Glutamatergic neuron (in vitro differentiated cells): ENCODE data around the gene ARHGAP32. TPM values are rescaled to one million over a fixed set of nuclear protein-coding genes. Genes with fewer than 3 reads are reported as not detected.

Source experiments
- DNase-seq: peaks from one replicate; pipeline ENCODE4 v3.0.0; 2022
- H3K27ac Mint-ChIP-seq: one replicate; pipeline ENCODE4 v1.8.0; 2020; ENCODE audit warnings: mild to moderate bottlenecking, mixed read lengths, inconsistent platforms; ENCODE audit not compliant: unreplicated experiment
- H3K27me3 Mint-ChIP-seq: one replicate; pipeline ENCODE4 v1.8.0; 2020; ENCODE audit warnings: mild to moderate bottlenecking, moderate library complexity, mixed read lengths, inconsistent platforms; ENCODE audit not compliant: unreplicated experiment
- H3K36me3 Mint-ChIP-seq: one replicate; pipeline ENCODE4 v1.8.0; 2020; ENCODE audit warnings: mild to moderate bottlenecking, mixed read lengths, inconsistent platforms; ENCODE audit not compliant: unreplicated experiment
- H3K4me1 Mint-ChIP-seq: one replicate; pipeline ENCODE4 v1.8.0; 2020; ENCODE audit warnings: mild to moderate bottlenecking, low read depth, mixed read lengths, inconsistent platforms; ENCODE audit not compliant: unreplicated experiment
- H3K4me3 Mint-ChIP-seq: one replicate; pipeline ENCODE4 v1.8.0; 2020; ENCODE audit warnings: mild to moderate bottlenecking, mixed read lengths, inconsistent platforms; ENCODE audit not compliant: unreplicated experiment
- H3K9me3 Mint-ChIP-seq: one replicate; pipeline ENCODE4 v1.8.0; 2020; ENCODE audit warnings: mild to moderate bottlenecking, moderate library complexity, mixed read lengths, inconsistent platforms; ENCODE audit not compliant: unreplicated experiment
- total RNA-seq: library from RNA; stranded (reverse); fragmentation: NEBNext Ultra II Directional; extraction: Animal tissue kit (Norgen Biotek cat#: 25700); gene quantifications from one replicate; pipeline ENCODE4 v1.2.1, GENCODE V29; 2021; ENCODE audit not compliant: unreplicated experiment
- TF ChIP-seq, protein P1 (sequence below): fragments of 200-600 bp; sonication (generic); IDR thresholded peaks from one replicate; pipeline ENCODE4 v1.5.0; 2021; ENCODE audit not compliant: partially characterized antibody, unreplicated experiment

The ARHGAP32 gene
- total RNA-seq, 1 donor from 2014 or later, result 45.3 TPM

DNA sequence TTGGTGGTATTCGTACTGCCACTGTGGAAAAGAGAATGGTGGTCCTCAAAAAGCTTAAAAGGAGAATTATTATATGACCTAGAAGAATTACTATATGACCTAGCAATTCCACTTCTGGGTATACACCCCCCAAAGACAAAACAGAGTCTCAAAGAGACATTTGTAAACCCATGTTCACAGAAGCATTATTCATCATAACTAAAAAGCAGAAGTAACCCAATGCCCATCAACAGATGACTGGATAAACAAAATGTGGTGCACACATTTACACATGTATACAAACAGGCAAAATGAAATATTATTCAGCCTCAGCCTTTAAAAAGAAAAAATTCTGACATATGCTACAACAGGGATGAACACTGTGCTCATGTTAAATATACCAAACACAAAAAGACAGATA is 89.4 kb downstream of the ARHGAP32 start:
- no peak for DNase-seq
- peaks cover 6% of the 10 kb centered on the region for H3K9me3 Mint-ChIP-seq
- peaks cover 2% of the 10 kb centered on the region for H3K27me3 Mint-ChIP-seq
- H3K4me3 Mint-ChIP-seq, result no peak overlapping the region
- TF ChIP-seq, protein P1, sequence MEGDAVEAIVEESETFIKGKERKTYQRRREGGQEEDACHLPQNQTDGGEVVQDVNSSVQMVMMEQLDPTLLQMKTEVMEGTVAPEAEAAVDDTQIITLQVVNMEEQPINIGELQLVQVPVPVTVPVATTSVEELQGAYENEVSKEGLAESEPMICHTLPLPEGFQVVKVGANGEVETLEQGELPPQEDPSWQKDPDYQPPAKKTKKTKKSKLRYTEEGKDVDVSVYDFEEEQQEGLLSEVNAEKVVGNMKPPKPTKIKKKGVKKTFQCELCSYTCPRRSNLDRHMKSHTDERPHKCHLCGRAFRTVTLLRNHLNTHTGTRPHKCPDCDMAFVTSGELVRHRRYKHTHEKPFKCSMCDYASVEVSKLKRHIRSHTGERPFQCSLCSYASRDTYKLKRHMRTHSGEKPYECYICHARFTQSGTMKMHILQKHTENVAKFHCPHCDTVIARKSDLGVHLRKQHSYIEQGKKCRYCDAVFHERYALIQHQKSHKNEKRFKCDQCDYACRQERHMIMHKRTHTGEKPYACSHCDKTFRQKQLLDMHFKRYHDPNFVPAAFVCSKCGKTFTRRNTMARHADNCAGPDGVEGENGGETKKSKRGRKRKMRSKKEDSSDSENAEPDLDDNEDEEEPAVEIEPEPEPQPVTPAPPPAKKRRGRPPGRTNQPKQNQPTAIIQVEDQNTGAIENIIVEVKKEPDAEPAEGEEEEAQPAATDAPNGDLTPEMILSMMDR, result no peak
- H3K27ac Mint-ChIP-seq, result no peak overlapping the region
- no peaks in the 10 kb centered on the region for H3K4me1 Mint-ChIP-seq
- H3K36me3 Mint-ChIP-seq, result peaks cover 17% of the 10 kb centered on the region

DNA sequence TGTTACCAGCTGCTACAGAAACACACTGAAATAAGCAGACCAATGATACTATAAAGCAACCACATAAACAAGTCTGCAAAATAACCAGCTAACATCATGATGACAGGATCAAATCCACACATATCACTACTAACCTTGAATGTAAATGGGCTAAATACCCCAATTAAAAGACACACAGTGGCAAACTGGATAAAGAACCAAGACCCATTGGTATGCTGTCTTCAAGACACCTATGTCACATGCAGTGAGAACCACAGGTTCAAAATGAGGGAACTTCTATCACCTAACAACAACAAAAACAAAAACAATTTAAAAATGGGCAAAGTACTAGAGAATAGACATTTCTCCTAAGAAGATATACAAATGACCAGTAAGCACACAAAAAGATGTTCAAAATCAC is 89.9 kb downstream of the ARHGAP32 start:
- TF ChIP-seq, protein P1, result no peak
- H3K36me3 Mint-ChIP-seq, result peaks cover 22% of the 10 kb centered on the region
- H3K9me3 Mint-ChIP-seq, result peaks cover 6% of the 10 kb centered on the region
- H3K4me1 Mint-ChIP-seq, result no peaks in the 10 kb centered on the region
- no peak overlapping the region for H3K4me3 Mint-ChIP-seq
- no peak for DNase-seq
- peaks cover 2% of the 10 kb centered on the region for H3K27me3 Mint-ChIP-seq
- H3K27ac Mint-ChIP-seq, result no peak overlapping the region

DNA sequence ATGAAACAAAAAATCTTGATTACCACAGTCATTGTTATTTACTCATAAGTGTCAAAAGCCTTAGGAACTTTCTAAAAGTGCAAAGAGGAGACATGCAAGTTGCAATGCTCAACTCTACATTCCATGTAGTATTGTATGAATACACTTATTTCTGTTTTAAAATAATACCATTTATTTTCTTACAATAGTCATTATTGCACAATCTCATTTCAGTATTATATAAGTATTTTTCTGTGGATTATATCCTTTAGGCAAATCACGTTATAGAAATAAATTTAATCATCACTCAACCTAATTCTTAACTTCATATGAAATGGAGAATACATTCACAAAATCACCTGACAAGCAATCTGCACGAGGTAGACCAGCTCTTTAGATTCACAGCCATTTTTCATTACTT is 98.8 kb downstream of the ARHGAP32 start:
- Mint-ChIP-seq H3K9me3 (peaks cover 1% of the 10 kb centered on the region), H3K4me3 (no peak overlapping the region), H3K36me3 (peaks cover 13% of the 10 kb centered on the region), H3K27ac (no peak overlapping the region), H3K4me1 (no peaks in the 10 kb centered on the region), H3K27me3 (peaks cover 2% of the 10 kb centered on the region)
- no peak for DNase-seq
- TF ChIP-seq, protein P1, result no peak

DNA sequence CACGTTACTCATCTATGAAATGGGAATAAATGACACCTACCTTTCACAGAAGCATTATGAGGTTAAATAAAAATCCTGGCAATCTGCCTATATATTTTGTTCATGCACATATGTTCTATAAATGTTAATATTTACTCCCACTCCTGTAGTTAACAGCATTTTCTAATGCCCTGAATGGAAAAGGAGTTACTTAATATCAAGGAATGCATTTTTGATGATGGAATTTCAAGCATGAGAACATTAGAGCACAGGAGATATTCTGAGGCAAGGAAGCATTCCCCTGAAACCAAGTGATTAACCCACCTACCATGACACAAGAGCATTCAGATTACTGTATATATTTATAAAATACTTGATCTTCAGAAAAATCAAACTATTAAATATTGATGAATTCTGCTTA is 102.1 kb downstream of the ARHGAP32 start:
- TF ChIP-seq, protein P1, result no peak
- Mint-ChIP-seq H3K9me3 (peaks cover 1% of the 10 kb centered on the region), H3K4me3 (no peak overlapping the region), H3K4me1 (no peaks in the 10 kb centered on the region), H3K36me3 (peaks cover 4% of the 10 kb centered on the region), H3K27ac (no peak overlapping the region), H3K27me3 (peaks cover 2% of the 10 kb centered on the region)
- no peak for DNase-seq

DNA sequence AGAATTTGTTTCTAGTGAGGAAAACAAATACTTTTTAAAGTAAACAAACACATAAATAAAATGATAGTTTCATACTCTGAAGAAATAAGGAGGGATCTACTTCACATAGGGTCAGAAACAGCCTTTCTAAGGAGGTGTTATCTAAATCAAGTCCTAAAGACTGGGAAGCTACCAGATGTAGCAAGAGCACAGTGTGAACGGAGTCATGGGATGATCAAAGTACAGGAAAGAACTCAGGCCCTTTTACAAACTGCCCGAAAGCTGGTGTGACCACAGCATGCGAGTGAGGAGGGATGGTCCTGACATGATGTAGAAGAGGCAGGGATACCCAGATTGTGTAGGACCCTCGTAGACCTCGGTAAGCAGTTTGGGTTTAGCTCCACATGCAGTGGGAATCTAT is 102.8 kb downstream of the ARHGAP32 start:
- no peaks in the 10 kb centered on the region for H3K9me3 Mint-ChIP-seq
- no peak overlapping the region for H3K27ac Mint-ChIP-seq
- peaks cover 9% of the 10 kb centered on the region for H3K36me3 Mint-ChIP-seq
- no peaks in the 10 kb centered on the region for H3K27me3 Mint-ChIP-seq
- no peak overlapping the region for H3K4me3 Mint-ChIP-seq
- TF ChIP-seq, protein P1, result no peak
- no peak for DNase-seq
- no peaks in the 10 kb centered on the region for H3K4me1 Mint-ChIP-seq
